ENCODE measurements around the gene TBXA2R.
"Not testable (repeated sequence)": the region's sequence is repeated elsewhere in the genome, so short reads cannot be mapped to it uniquely, and the experiment has no call there.

The TBXA2R gene

GRCh38 chr19:3651684-3652083 is 45.0 kb upstream of the TBXA2R start:
- no peak for TF ChIP-seq ARNT (IDR thresholded peaks at IDR 0.05)
- TF ChIP-seq L3MBTL2 (conservative IDR thresholded peaks at IDR 0.05) = no peak
- no peak for TF ChIP-seq NFRKB (IDR thresholded peaks at IDR 0.05)
- TF ChIP-seq FOXK2 (IDR thresholded peaks at IDR 0.05) = no peak
- TF ChIP-seq CTBP1 (IDR thresholded peaks at IDR 0.05; ENCODE audit: borderline replicate concordance) = no peak
- no peak for TF ChIP-seq SUZ12 (IDR thresholded peaks at IDR 0.05)
- TF ChIP-seq PKNOX1 (IDR thresholded peaks at IDR 0.05) = no peak
- no peak for TF ChIP-seq ZNF384 (IDR thresholded peaks at IDR 0.05)
- no peak for TF ChIP-seq ELF4 (IDR thresholded peaks at IDR 0.05)
- TF ChIP-seq LEF1 (IDR thresholded peaks at IDR 0.05; ENCODE audit: borderline replicate concordance) = no peak
- TF ChIP-seq SP1 (IDR thresholded peaks at IDR 0.05) = no peak
- TF ChIP-seq FOXM1 (IDR thresholded peaks at IDR 0.05; ENCODE audit: borderline replicate concordance) = no peak
- no peak for TF ChIP-seq FOXA1 (IDR thresholded peaks at IDR 0.05)
- TF ChIP-seq HDGF (IDR thresholded peaks at IDR 0.05; ENCODE audit: borderline replicate concordance) = no peak
- TF ChIP-seq TARDBP (IDR thresholded peaks at IDR 0.05) = no peak
- CTCF ChIA-PET = no interaction called here
- POLR2A ChIA-PET = no interaction called here

GRCh38 chr19:3649888-3650287 is 43.2 kb upstream of the TBXA2R start:
- ChIA-PET POLR2A (no interaction called here), CTCF (no interaction called here)
- DNase-seq (ENCODE audit: extremely low spot score) = no peak
- TF ChIP-seq LEF1 (IDR thresholded peaks at IDR 0.05; ENCODE audit: borderline replicate concordance) = no peak
- TF ChIP-seq HDGF (IDR thresholded peaks at IDR 0.05; ENCODE audit: borderline replicate concordance) = no peak
- TF ChIP-seq SUZ12 (IDR thresholded peaks at IDR 0.05) = no peak
- no peak for TF ChIP-seq SP1 (IDR thresholded peaks at IDR 0.05)

More at GRCh38 chr19:3651684-3652083, 45.0 kb upstream of the TBXA2R start:
- DNase-seq (ENCODE audit: extremely low spot score) = no peak

- POLR2A ChIA-PET = no interaction called here
- TF ChIP-seq SUZ12 (IDR thresholded peaks at IDR 0.05) = no peak
- no peak for TF ChIP-seq PKNOX1 (IDR thresholded peaks at IDR 0.05)
- no peak for TF ChIP-seq SP1 (IDR thresholded peaks at IDR 0.05)
- TF ChIP-seq ZNF384 (IDR thresholded peaks at IDR 0.05) = no peak
- no peak for TF ChIP-seq FOXM1 (IDR thresholded peaks at IDR 0.05; ENCODE audit: borderline replicate concordance)
- no peak for TF ChIP-seq TARDBP (IDR thresholded peaks at IDR 0.05)
- TF ChIP-seq FOXK2 (IDR thresholded peaks at IDR 0.05) = no peak
- TF ChIP-seq ELF4 (IDR thresholded peaks at IDR 0.05) = no peak
- TF ChIP-seq FOXA1 (IDR thresholded peaks at IDR 0.05) = no peak
- no peak for TF ChIP-seq L3MBTL2 (conservative IDR thresholded peaks at IDR 0.05)
- TF ChIP-seq HDGF (IDR thresholded peaks at IDR 0.05; ENCODE audit: borderline replicate concordance) = no peak
- TF ChIP-seq LEF1 (IDR thresholded peaks at IDR 0.05; ENCODE audit: borderline replicate concordance) = no peak
- TF ChIP-seq NFRKB (IDR thresholded peaks at IDR 0.05) = no peak
- TF ChIP-seq BHLHE40 (IDR thresholded peaks at IDR 0.05; ENCODE audit: borderline replicate concordance) = no peak
- no peak for TF ChIP-seq ARNT (IDR thresholded peaks at IDR 0.05)
- no peak for TF ChIP-seq CTBP1 (IDR thresholded peaks at IDR 0.05; ENCODE audit: borderline replicate concordance)
- DNase-seq (ENCODE audit: extremely low spot score) = no peak
- CTCF ChIA-PET = no interaction called here
Observed at GRCh38 chr19:3648037-3648905, 41.6 kb upstream of the TBXA2R start.

GRCh38 chr19:3647102-3647501 is 40.4 kb upstream of the TBXA2R start:
- CTCF ChIA-PET; POLR2A ChIA-PET; DNase-seq (ENCODE audit: extremely low spot score): not testable (repeated sequence)

GRCh38 chr19:3646336-3647092 is 39.8 kb upstream of the TBXA2R start:
- CTCF ChIA-PET = no interaction called here
- POLR2A ChIA-PET = no interaction called here
- TF ChIP-seq BHLHE40 (IDR thresholded peaks at IDR 0.05; ENCODE audit: borderline replicate concordance) (no peak), FOXA1 (IDR thresholded peaks at IDR 0.05) (no peak), FOXK2 (IDR thresholded peaks at IDR 0.05) (no peak), L3MBTL2 (conservative IDR thresholded peaks at IDR 0.05) (no peak), SUZ12 (IDR thresholded peaks at IDR 0.05) (no peak), NFRKB (IDR thresholded peaks at IDR 0.05) (no peak), PKNOX1 (IDR thresholded peaks at IDR 0.05) (no peak), ZNF384 (IDR thresholded peaks at IDR 0.05) (no peak), LEF1 (IDR thresholded peaks at IDR 0.05; ENCODE audit: borderline replicate concordance) (no peak), FOXM1 (IDR thresholded peaks at IDR 0.05; ENCODE audit: borderline replicate concordance) (no peak)
- no peak for DNase-seq (ENCODE audit: extremely low spot score)

- TF ChIP-seq SP1 (IDR thresholded peaks at IDR 0.05) (no peak), FOXA1 (IDR thresholded peaks at IDR 0.05) (no peak), HDGF (IDR thresholded peaks at IDR 0.05; ENCODE audit: borderline replicate concordance) (no peak), TARDBP (IDR thresholded peaks at IDR 0.05) (no peak), LEF1 (IDR thresholded peaks at IDR 0.05; ENCODE audit: borderline replicate concordance) (no peak), L3MBTL2 (conservative IDR thresholded peaks at IDR 0.05) (no peak)
- CTCF ChIA-PET = no interaction called here
- DNase-seq (ENCODE audit: extremely low spot score) = no peak
- POLR2A ChIA-PET = no interaction called here
Observed at GRCh38 chr19:3645726-3646125, 39.1 kb upstream of the TBXA2R start.

Data from HEK293T (cell line).